OCI-LY3 (cell line): Measurements from ENCODE around the gene OMA1.
"Not testable (repeated sequence)": the region's sequence is repeated elsewhere in the genome, so short reads cannot be mapped to it uniquely, and the experiment has no call there.

Source experiments
- H2AFZ ChIP-seq: fragments of 200-600, 300-600 bp; shearing (Covaris generic); 2 replicates; pipeline ENCODE4 v1.6.0; 2014; ENCODE audit warnings: antibody characterized with exemption, low read depth, low read length
- H3K27ac ChIP-seq: fragments of 200-600, 300-600 bp; sonication (generic); 2 replicates; pipeline ENCODE4 v1.5.1; 2014; ENCODE audit warnings: mild to moderate bottlenecking, low read length, moderate library complexity, mixed read lengths
- H3K27me3 ChIP-seq: fragments of 200-600, 300-600 bp; sonication (generic); 2 replicates; pipeline ENCODE4 v1.6.1; 2014; ENCODE audit warnings: low read depth, low read length, mixed read lengths
- H3K36me3 ChIP-seq: fragments of 200-600, 300-600 bp; sonication (generic); replicated peaks from 2 replicates; pipeline ENCODE3; 2014; ENCODE audit warnings: low read depth, low read length, mixed read lengths
- H3K4me1 ChIP-seq: fragments of 300-600, 200-600 bp; sonication (generic); 2 replicates; pipeline ENCODE4 v1.6.1; 2014; ENCODE audit warnings: low read length, mixed read lengths
- H3K4me2 ChIP-seq: fragments of 200-600, 300-600 bp; sonication (generic); 2 replicates; pipeline ENCODE4 v1.6.1; 2014; ENCODE audit warnings: low read length, mixed read lengths
- H3K4me3 ChIP-seq: fragments of 300-600, 200-600 bp; sonication (generic); 2 replicates; pipeline ENCODE4 v1.5.1; 2014; ENCODE audit warnings: antibody characterized with exemption, mild to moderate bottlenecking, low read length, moderate library complexity
- H3K79me2 ChIP-seq: fragments of 300-600, 200-600 bp; shearing (Covaris generic); 2 replicates; pipeline ENCODE4 v1.6.1; 2014; ENCODE audit warnings: mild to moderate bottlenecking, low read length, mixed read lengths
- H3K9ac ChIP-seq: fragments of 300-600, 200-600 bp; shearing (Covaris generic); 2 replicates; pipeline ENCODE4 v1.6.0; 2014; ENCODE audit warnings: mild to moderate bottlenecking, low read length, moderate library complexity
- H3K9me3 ChIP-seq: fragments of 200-600, 300-600 bp; shearing (Covaris generic); 2 replicates; pipeline ENCODE4 v1.6.1; 2014; ENCODE audit warnings: low read length, mixed read lengths; ENCODE audit not compliant: insufficient read depth
- H4K20me1 ChIP-seq: fragments of 200-600, 300-600 bp; sonication (generic); 2 replicates; pipeline ENCODE4 v1.6.1; 2016; ENCODE audit warnings: low read length, mixed read lengths; ENCODE audit not compliant: insufficient read depth
- EZH2phosphoT487 ChIP-seq: fragments of 200-600 bp; shearing (Covaris generic); IDR thresholded peaks from 2 replicates; pipeline ENCODE4 v1.6.1; 2018; ENCODE audit warnings: antibody characterized with exemption, mixed run types, low read depth
- TF ChIP-seq, protein P1 (sequence below): fragments of 200-600, 300-600 bp; sonication (generic); IDR thresholded peaks from 2 replicates; pipeline ENCODE4 v1.5.1; 2014; ENCODE audit warnings: antibody characterized with exemption, low read length, low read depth

The OMA1 gene

DNA sequence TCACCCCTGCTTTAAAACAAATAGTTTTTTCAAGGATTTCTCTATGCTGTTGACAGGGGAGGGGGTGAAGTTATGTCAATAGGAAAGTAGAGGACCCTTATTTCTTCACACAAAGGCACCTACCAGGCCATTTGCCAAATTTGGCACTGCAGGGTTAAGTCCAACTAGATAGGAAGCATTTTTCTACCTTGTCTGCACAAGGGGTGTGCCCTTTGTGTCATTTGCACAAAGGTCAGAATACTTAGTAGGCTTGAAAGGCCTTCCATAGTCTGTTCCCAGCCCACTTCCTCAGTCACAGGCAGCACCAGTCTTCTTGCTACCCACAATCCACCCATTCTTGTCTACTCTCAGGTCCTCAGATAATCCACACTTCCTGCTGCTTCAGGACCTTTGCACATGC lies 23.6 kb upstream of the OMA1 start:
- Histone ChIP-seq H3K4me3 (no peak overlapping the region), H3K27ac (no peak overlapping the region), H3K79me2 (no peaks in the 10 kb centered on the region), H3K27me3 (peaks cover 73% of the 10 kb centered on the region), H2AFZ (no peak overlapping the region), H4K20me1 (peaks cover 14% of the 10 kb centered on the region), H3K9me3 (no peaks in the 10 kb centered on the region), H3K9ac (no peak overlapping the region), H3K4me2 (no peak overlapping the region), H3K36me3 (no peaks in the 10 kb centered on the region), H3K4me1 (peaks cover 20% of the 10 kb centered on the region)
- TF ChIP-seq, protein P1, sequence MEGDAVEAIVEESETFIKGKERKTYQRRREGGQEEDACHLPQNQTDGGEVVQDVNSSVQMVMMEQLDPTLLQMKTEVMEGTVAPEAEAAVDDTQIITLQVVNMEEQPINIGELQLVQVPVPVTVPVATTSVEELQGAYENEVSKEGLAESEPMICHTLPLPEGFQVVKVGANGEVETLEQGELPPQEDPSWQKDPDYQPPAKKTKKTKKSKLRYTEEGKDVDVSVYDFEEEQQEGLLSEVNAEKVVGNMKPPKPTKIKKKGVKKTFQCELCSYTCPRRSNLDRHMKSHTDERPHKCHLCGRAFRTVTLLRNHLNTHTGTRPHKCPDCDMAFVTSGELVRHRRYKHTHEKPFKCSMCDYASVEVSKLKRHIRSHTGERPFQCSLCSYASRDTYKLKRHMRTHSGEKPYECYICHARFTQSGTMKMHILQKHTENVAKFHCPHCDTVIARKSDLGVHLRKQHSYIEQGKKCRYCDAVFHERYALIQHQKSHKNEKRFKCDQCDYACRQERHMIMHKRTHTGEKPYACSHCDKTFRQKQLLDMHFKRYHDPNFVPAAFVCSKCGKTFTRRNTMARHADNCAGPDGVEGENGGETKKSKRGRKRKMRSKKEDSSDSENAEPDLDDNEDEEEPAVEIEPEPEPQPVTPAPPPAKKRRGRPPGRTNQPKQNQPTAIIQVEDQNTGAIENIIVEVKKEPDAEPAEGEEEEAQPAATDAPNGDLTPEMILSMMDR: no peak
- no peak for TF ChIP-seq EZH2phosphoT487

DNA sequence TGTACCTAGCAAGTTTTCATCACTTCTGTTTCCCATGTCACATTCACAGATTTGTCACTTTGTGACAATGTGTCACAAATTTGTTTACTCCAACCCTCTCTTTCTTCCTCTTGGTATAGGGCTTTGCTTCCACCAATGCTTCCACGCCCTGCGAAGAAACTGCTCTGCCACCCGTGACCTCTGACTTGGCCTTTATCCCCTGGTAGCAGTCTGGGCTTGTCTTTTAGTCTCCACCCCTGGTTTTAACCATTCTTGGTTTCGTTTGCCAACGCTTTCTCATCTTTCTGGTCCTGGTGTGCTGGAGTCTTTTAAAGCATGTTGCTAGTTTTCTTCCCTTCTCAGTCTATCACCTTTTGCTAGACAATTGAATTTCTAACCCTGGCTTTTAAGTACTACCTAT lies 22.4 kb upstream of the OMA1 start:
- Histone ChIP-seq H3K27me3 (peaks cover 67% of the 10 kb centered on the region), H3K4me2 (no peak overlapping the region), H3K9me3 (no peaks in the 10 kb centered on the region), H3K4me1 (peaks cover 15% of the 10 kb centered on the region), H3K27ac (no peak overlapping the region), H3K79me2 (no peaks in the 10 kb centered on the region), H3K9ac (no peak overlapping the region), H3K4me3 (no peak overlapping the region), H3K36me3 (no peaks in the 10 kb centered on the region), H2AFZ (no peak overlapping the region), H4K20me1 (peaks cover 14% of the 10 kb centered on the region)
- TF ChIP-seq, protein P1: no peak
- TF ChIP-seq EZH2phosphoT487: no peak

DNA sequence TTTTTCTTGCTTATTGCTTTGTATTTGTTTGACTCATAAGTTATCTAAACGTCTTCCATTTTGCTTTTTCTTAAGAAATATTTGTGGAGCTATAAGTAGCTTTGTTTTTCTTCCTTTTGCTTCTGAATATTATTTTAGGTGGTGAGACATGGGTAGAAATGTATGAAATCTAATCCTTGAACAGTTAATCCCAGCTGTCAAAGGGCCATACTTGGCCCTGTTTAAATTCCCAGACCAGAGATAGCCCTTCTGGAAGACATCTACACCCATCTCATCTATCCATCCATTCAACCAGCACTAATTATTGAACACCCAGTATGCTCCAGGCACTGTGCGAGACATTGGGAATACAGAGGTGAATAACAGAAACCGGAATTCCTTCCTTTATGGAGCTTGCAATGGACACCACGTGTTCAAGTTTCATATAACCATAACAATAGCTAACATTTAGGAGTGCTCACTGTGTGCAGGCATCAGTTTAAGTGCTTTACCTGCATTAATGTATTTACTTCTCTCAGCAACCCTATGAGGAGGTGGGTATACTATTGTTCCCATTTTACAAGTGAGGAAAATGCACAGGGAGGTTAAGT lies 21.8 kb upstream of the OMA1 start:
- H4K20me1 ChIP-seq: peaks cover 12% of the 10 kb centered on the region
- peaks cover 10% of the 10 kb centered on the region for H3K4me1 ChIP-seq
- H3K9me3 ChIP-seq: no peaks in the 10 kb centered on the region
- H3K9ac ChIP-seq: no peak overlapping the region
- H2AFZ ChIP-seq: no peak overlapping the region
- no peak overlapping the region for H3K27ac ChIP-seq
- no peaks in the 10 kb centered on the region for H3K36me3 ChIP-seq
- no peaks in the 10 kb centered on the region for H3K79me2 ChIP-seq
- H3K4me2 ChIP-seq: no peak overlapping the region
- no peak overlapping the region for H3K4me3 ChIP-seq
- TF ChIP-seq, protein P1: no peak
- TF ChIP-seq EZH2phosphoT487: no peak
- peaks cover 67% of the 10 kb centered on the region for H3K27me3 ChIP-seq

DNA sequence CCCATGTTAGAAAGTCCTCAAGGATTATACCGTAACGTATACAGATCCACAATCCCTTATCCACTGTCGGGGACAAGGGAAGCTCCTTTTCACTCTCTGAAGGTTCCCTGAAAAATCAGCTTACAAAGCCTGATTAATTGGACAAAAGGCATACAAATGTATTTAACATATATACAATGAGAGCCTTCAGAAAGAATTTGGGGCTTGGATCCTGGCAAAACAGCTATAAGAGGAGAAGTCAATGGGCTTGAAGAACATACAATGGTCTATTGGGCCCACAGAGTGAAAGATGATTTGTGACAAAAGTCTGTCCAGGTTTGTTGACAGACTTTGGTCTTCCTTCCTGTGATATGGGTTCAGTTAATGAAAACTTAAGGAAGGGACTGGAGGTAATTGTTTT lies 19.8 kb upstream of the OMA1 start:
- Histone ChIP-seq H2AFZ (no peak overlapping the region), H3K4me3 (no peak overlapping the region), H3K36me3 (no peaks in the 10 kb centered on the region), H3K79me2 (no peaks in the 10 kb centered on the region), H3K27ac (no peak overlapping the region), H3K4me1 (no peaks in the 10 kb centered on the region), H3K27me3 (peaks cover 54% of the 10 kb centered on the region), H3K9ac (no peak overlapping the region), H3K4me2 (no peak overlapping the region), H3K9me3 (no peaks in the 10 kb centered on the region), H4K20me1 (no peaks in the 10 kb centered on the region)
- TF ChIP-seq, protein P1: no peak
- no peak for TF ChIP-seq EZH2phosphoT487

GRCh38 chr1:58563715-58564114 lies 17.2 kb upstream of the OMA1 start:
- not testable (repeated sequence) for H2AFZ ChIP-seq, H3K9me3 ChIP-seq

More at GRCh38 chr1:58563715-58564114, 17.2 kb upstream of the OMA1 start:
- not testable (repeated sequence) for H3K4me2 ChIP-seq, H3K27ac ChIP-seq, H3K36me3 ChIP-seq, H3K4me3 ChIP-seq, H3K9ac ChIP-seq, H3K4me1 ChIP-seq, H3K79me2 ChIP-seq, H4K20me1 ChIP-seq
- H3K27me3 ChIP-seq: peaks cover 31% of the 10 kb centered on the region
